ENCODE measurements around the gene PARD3B. TPM values are rescaled to one million over a fixed set of nuclear protein-coding genes. Genes with fewer than 3 reads are reported as not detected.

The PARD3B gene
- total and polyA plus RNA-seq, 10 of the 15 experiments (the other 5 are each of a cell fraction or from before 2014, with no cell fraction given) = 0.01 to 0.54 (median 0.07) TPM; not detected in 7

GRCh38 chr2:205166745-205167144 is 621.5 kb downstream of the PARD3B start:
- no peak overlapping the region for H3K9ac ChIP-seq (ENCODE audit: control insufficient read depth, insufficient read depth, low read length)
- H3K79me2 ChIP-seq (ENCODE audit: control insufficient read depth, insufficient read depth, low read length) = no peaks in the 10 kb centered on the region
- H2AFZ ChIP-seq (ENCODE audit: control insufficient read depth, low read depth, low read length) = no peak overlapping the region
- POLR2A ChIA-PET = no interaction called here
- TF ChIP-seq GABPA (IDR thresholded peaks at IDR 0.05; ENCODE audit: low read depth) (no peak), ZBTB33 (IDR thresholded peaks at IDR 0.05) (no peak), POLR2AphosphoS5 (IDR thresholded peaks at IDR 0.05; ENCODE audit: low read length) (no peak), NFYA (IDR thresholded peaks at IDR 0.05; ENCODE audit: borderline replicate concordance, low read depth, low read length) (no peak), RBBP5 (conservative IDR thresholded peaks at IDR 0.05) (no peak), BACH1 (IDR thresholded peaks at IDR 0.05; ENCODE audit: borderline replicate concordance) (no peak)
- H3K36me3 ChIP-seq (ENCODE audit: control insufficient read depth in 2 of 2, insufficient read depth in 2 of 2, low read length in 1 of 2) = no peaks in the 10 kb centered on the region
- no peaks in the 10 kb centered on the region for H3K4me1 ChIP-seq (ENCODE audit: control insufficient read depth, insufficient read depth, low read length)
- SMC1A ChIA-PET (ENCODE audit: uncharacterized antibody, unreplicated experiment) = no interaction called here
- intact Hi-C loops (cut with micrococcal nuclease; ENCODE audit: unreplicated experiment) (no loop called here), in situ Hi-C loops (cut with MboI) (no loop called here)
- CTCF ChIA-PET = no interaction called here
- BruUV-seq (replicated peaks) = no TSS peak
- no peak for ATAC-seq
- 0% methylated on average over 2 of the region's 2 CpGs for WGBS (ENCODE audit: insufficient coverage, insufficient replicate concordance, low lambda C conversion rate, missing lambda C conversion rate)
- no peak for FAIRE-seq
- no peaks in the 10 kb centered on the region for H3K9me3 ChIP-seq (replicated peaks; ENCODE audit: control insufficient read depth, insufficient read depth, low read length)
- RAD21 ChIA-PET (ENCODE audit: unreplicated experiment) = interaction anchor here (0.5 kb wide), 1 partner anchor 82 kb away, joined by 4 read pairs; no protein-coding TSS in a partner anchor
- no peaks in the 10 kb centered on the region for H3K27me3 ChIP-seq (replicated peaks in 1 of 2; ENCODE audit: control insufficient read depth in 2 of 2, insufficient read depth in 2 of 2, low read length in 1 of 2)
- no peaks in the 10 kb centered on the region for H4K20me1 ChIP-seq (ENCODE audit: control insufficient read depth, insufficient read depth)
- no peak overlapping the region for H3K4me3 ChIP-seq
- H3K27ac ChIP-seq (ENCODE audit: control insufficient read depth, insufficient read depth) = no peak overlapping the region
- no peak for DNase-seq (ENCODE audit: low read depth, low spot score)
- no peak overlapping the region for H3K4me2 ChIP-seq (ENCODE audit: control insufficient read depth, insufficient read depth)

GRCh38 chr2:205169012-205169411 is 623.7 kb downstream of the PARD3B start:
- in situ Hi-C loops (cut with MboI) = no loop called here
- WGBS (ENCODE audit: insufficient coverage, insufficient replicate concordance, low lambda C conversion rate, missing lambda C conversion rate) = 44% methylated on average over 2 of the region's 2 CpGs
- H3K4me2 ChIP-seq (ENCODE audit: control insufficient read depth, insufficient read depth) = no peak overlapping the region
- no peaks in the 10 kb centered on the region for H4K20me1 ChIP-seq (ENCODE audit: control insufficient read depth, insufficient read depth)
- ChIA-PET RAD21 (ENCODE audit: unreplicated experiment) (no interaction called here), SMC1A (ENCODE audit: uncharacterized antibody, unreplicated experiment) (no interaction called here), CTCF (no interaction called here), POLR2A (no interaction called here)
- H3K36me3 ChIP-seq (ENCODE audit: control insufficient read depth in 2 of 2, insufficient read depth in 2 of 2, low read length in 1 of 2) = no peaks in the 10 kb centered on the region
- BruUV-seq (replicated peaks) = no TSS peak
- H3K9ac ChIP-seq (ENCODE audit: control insufficient read depth, insufficient read depth, low read length) = no peak overlapping the region
- no peaks in the 10 kb centered on the region for H3K4me1 ChIP-seq (ENCODE audit: control insufficient read depth, insufficient read depth, low read length)
- no peak overlapping the region for H3K27ac ChIP-seq (ENCODE audit: control insufficient read depth, insufficient read depth)
- intact Hi-C loops (cut with micrococcal nuclease; ENCODE audit: unreplicated experiment) = no loop called here
- FAIRE-seq (no peak), DNase-seq (ENCODE audit: low read depth, low spot score) (no peak), ATAC-seq (no peak)
- no peaks in the 10 kb centered on the region for H3K27me3 ChIP-seq (replicated peaks in 1 of 2; ENCODE audit: control insufficient read depth in 2 of 2, insufficient read depth in 2 of 2, low read length in 1 of 2)
- no peaks in the 10 kb centered on the region for H3K9me3 ChIP-seq (replicated peaks; ENCODE audit: control insufficient read depth, insufficient read depth, low read length)
- H3K79me2 ChIP-seq (ENCODE audit: control insufficient read depth, insufficient read depth, low read length) = no peaks in the 10 kb centered on the region
- H2AFZ ChIP-seq (ENCODE audit: control insufficient read depth, low read depth, low read length) = no peak overlapping the region
- H3K4me3 ChIP-seq = no peak overlapping the region
- no peak for TF ChIP-seq MTA3 (IDR thresholded peaks at IDR 0.05; ENCODE audit: borderline replicate concordance, low read length)
- TF ChIP-seq NKRF (conservative IDR thresholded peaks at IDR 0.05) = no peak
- TF ChIP-seq ATF2 (IDR thresholded peaks at IDR 0.05; ENCODE audit: low read length) = no peak
